HT1080 (cell line): ENCODE measurements around the gene LRRFIP1. TPM values are rescaled to one million over a fixed set of nuclear protein-coding genes. Genes with fewer than 3 reads are reported as not detected.
"Not testable (repeated sequence)": the region's sequence is repeated elsewhere in the genome, so short reads cannot be mapped to it uniquely, and the experiment has no call there.

Source experiments
- DNase-seq: peaks from one replicate; pipeline ENCODE4 v3.0.0-alpha.2; 2015; ENCODE audit warnings: low read depth
- polyA plus RNA-seq, 2 experiments: library from polyadenylated mRNA; depleted of rRNA; stranded (reverse); fragments of >200 nt; gene quantifications; 2 replicates each; pipeline ENCODE4 v1.2.3, GENCODE V29; 2015
- total RNA-seq: library from RNA; depleted of rRNA; stranded (reverse); fragments of >200 nt; shearing (Covaris generic); gene quantifications from 2 replicates; pipeline ENCODE4 v1.2.3, GENCODE V29; 2014; rRNA removed

LRRFIP1 gene
- total RNA-seq = 60.7 and 76.9 TPM in 2 replicates
- polyA plus RNA-seq (2015; cell fraction: cytosol; rRNA removed) = 67.9 and 69.9 TPM in 2 replicates
- 87.1 and 105 TPM in 2 replicates for polyA plus RNA-seq (2015; cell fraction: nucleus; rRNA removed)

- no peak for DNase-seq
Measured at GRCh38 chr2:237627441-237628246, at the start of gene LRRFIP1. LRRFIP1 (plus strand) TSS chr2:237627587; CDS start chr2:237627645, 58 bp downstream.

- DNase-seq = no peak
Measured at GRCh38 chr2:237577956-237578870, 49.2 kb upstream of the LRRFIP1 start.

GRCh38 chr2:237581326-237581725, 46.1 kb upstream of the LRRFIP1 start:
- no peak for DNase-seq

GRCh38 chr2:237581751-237582746, 45.3 kb upstream of the LRRFIP1 start:
- peak; percentile 54 for DNase-seq

GRCh38 chr2:237583385-237584295, 43.7 kb upstream of the LRRFIP1 start:
- no peak for DNase-seq

GRCh38 chr2:237585590-237586221, 41.7 kb upstream of the LRRFIP1 start:
- no peak for DNase-seq

- DNase-seq = no peak
Measured at GRCh38 chr2:237588044-237588696, 39.2 kb upstream of the LRRFIP1 start.

- peak; percentile 52 for DNase-seq
Measured at GRCh38 chr2:237590272-237591140, 36.9 kb upstream of the LRRFIP1 start, which contains the start of gene RAB17. RAB17 (minus strand) TSS chr2:237590734; CDS start chr2:237586154, 4,580 bp downstream.

- no peak for DNase-seq
Measured at GRCh38 chr2:237591141-237591881, 36.1 kb upstream of the LRRFIP1 start.

GRCh38 chr2:237592425-237592980, 34.9 kb upstream of the LRRFIP1 start:
- DNase-seq = no peak

- no peak for DNase-seq
Measured at GRCh38 chr2:237593036-237593435, 34.4 kb upstream of the LRRFIP1 start.

- no peak for DNase-seq
Measured at GRCh38 chr2:237593596-237594320, 33.6 kb upstream of the LRRFIP1 start.

GRCh38 chr2:237594514-237594871, 32.9 kb upstream of the LRRFIP1 start:
- DNase-seq = no peak

- DNase-seq = not testable (repeated sequence)
Measured at GRCh38 chr2:237595829-237596519, 31.4 kb upstream of the LRRFIP1 start.
